ENCODE measurements around the gene POMZP3. TPM values are rescaled to one million over a fixed set of nuclear protein-coding genes. Genes with fewer than 3 reads are reported as not detected.
"Not testable (repeated sequence)": the region's sequence is repeated elsewhere in the genome, so short reads cannot be mapped to it uniquely, and the experiment has no call there.

The POMZP3 gene
- total and polyA plus RNA-seq, 10 donors, result 3.5 to 14.9 (median 10.4) TPM

DNA sequence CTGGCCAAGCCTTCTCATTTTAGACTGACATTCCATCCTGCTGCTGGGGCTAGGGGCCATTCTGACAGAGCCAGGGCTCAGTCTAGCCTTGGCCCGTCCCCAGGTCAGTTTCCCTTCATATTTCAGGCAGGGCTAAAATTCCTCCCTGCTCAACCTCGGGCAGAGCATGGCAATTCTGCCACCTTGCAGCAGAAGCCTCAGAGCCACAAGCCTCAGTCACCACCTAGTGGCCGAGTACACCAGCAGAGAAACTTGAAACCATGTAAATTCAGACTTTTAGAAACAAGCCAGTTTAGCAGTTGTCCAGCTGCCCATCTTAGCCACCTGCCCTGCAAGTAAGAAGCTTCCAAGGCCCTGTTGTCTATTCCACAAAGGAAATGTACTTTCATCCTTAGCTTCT lies 13.3 kb downstream of the POMZP3 start:
- intact Hi-C loops (cut with DNase I; ENCODE audit: low total_unique reads); H3K4me1 ChIP-seq; H3K27me3 ChIP-seq (replicated peaks in 1 of 7); H3K4me3 ChIP-seq; H3K9me3 ChIP-seq; DNase-seq; H3K27ac ChIP-seq: not testable (repeated sequence)
- TF ChIP-seq, protein P1, sequence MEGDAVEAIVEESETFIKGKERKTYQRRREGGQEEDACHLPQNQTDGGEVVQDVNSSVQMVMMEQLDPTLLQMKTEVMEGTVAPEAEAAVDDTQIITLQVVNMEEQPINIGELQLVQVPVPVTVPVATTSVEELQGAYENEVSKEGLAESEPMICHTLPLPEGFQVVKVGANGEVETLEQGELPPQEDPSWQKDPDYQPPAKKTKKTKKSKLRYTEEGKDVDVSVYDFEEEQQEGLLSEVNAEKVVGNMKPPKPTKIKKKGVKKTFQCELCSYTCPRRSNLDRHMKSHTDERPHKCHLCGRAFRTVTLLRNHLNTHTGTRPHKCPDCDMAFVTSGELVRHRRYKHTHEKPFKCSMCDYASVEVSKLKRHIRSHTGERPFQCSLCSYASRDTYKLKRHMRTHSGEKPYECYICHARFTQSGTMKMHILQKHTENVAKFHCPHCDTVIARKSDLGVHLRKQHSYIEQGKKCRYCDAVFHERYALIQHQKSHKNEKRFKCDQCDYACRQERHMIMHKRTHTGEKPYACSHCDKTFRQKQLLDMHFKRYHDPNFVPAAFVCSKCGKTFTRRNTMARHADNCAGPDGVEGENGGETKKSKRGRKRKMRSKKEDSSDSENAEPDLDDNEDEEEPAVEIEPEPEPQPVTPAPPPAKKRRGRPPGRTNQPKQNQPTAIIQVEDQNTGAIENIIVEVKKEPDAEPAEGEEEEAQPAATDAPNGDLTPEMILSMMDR (IDR thresholded peaks at IDR 0.05 in 8 of 11, conservative IDR thresholded peaks at IDR 0.05 in 3 of 11), result peak in 2 of 11 experiments; percentile 12 to 35
- 19 to 36% (median 22%) methylated on average over 2 of the region's 3 CpGs; no CpG with 5 or more reads in 2 of the 5 donors for WGBS, 5 donors
- peaks cover 0 to 19% (median 1%) of the 10 kb centered on the region in 6 donors for H3K36me3 ChIP-seq

DNA sequence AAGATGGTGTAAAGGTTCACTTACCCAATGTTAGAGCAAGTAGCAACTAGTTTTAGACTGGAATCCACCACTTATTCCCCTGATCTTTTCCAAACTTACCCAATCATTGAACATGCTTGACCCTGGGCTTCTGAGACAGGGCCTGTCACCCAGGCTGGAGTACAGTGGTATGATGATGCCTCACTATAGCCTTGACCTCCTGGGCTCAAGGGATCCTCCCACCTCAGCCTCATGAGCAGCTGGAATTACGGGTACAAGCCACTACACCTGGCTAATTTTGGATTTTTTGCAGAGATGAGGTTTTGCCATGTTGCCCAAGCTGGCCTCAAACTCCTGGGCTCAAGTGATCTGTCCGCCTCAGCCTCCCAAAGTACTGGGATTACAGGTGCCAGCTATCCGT lies 14.8 kb downstream of the POMZP3 start:
- H3K4me3 ChIP-seq; intact Hi-C loops (cut with DNase I; ENCODE audit: low total_unique reads); DNase-seq; H3K9me3 ChIP-seq; H3K4me1 ChIP-seq; H3K27ac ChIP-seq; H3K27me3 ChIP-seq (replicated peaks in 1 of 7): not testable (repeated sequence)
- WGBS, 5 donors, result no CpG with 5 or more reads among the region's 3 CpGs
- H3K36me3 ChIP-seq, result peaks cover 0 to 22% (median 0%) of the 10 kb centered on the region in 6 donors

DNA sequence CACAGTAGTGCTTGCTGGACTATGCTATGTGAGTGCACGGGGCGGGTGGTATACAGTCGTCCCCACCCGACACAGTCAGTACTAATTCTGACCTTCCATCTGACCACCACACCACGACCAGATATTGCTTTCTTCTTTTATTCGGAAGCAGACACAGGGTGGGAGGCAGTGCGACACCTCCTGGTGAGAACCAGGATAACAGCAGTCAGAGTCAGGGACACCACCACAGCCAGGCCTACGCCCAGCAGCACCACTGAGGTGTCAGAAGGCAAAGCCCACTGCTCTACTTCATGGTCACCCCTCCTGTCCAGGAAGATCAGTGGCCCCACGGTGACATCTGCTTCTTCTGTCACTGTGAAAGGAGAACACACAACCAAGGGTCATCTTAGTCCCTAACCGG lies 17.2 kb downstream of the POMZP3 start:
- intact Hi-C loops (cut with DNase I; ENCODE audit: low total_unique reads); H3K27me3 ChIP-seq (replicated peaks in 1 of 7); H3K9me3 ChIP-seq; DNase-seq; H3K27ac ChIP-seq; H3K4me3 ChIP-seq: not testable (repeated sequence)
- 89 to 100% (median 100%) methylated on average over 1 to 2 of the region's 10 CpGs; no CpG with 5 or more reads in 2 of the 5 donors for WGBS, 5 donors
- peaks cover 0 to 12% (median 0%) of the 10 kb centered on the region in 6 donors for H3K36me3 ChIP-seq
- H3K4me1 ChIP-seq, result peaks cover 0 to 17% (median 2%) of the 10 kb centered on the region in 6 donors

DNA sequence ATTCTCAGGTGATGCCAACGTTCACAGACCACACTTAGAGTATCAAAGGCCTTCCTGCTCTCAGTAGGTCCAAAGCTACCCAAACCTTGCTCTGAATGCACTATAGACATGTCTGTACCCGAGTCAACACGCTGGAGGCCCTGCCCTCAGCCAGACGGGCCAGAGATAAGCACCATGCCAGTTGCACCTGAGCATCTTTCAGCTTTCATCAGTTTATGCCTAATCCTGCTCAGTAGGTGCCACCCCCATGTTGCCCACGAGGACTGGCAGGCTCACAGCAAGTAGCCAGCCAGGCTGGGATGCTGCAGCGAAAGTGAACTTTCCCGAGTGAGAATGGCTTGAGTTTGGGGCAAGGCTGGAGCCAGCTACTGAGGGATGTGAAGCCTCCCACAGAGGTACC lies 18.6 kb downstream of the POMZP3 start:
- intact Hi-C loops (cut with DNase I; ENCODE audit: low total_unique reads); H3K27me3 ChIP-seq (replicated peaks in 1 of 7); H3K9me3 ChIP-seq; H3K4me3 ChIP-seq: not testable (repeated sequence)
- H3K27ac ChIP-seq, result peak overlapping the region in 1 of 8 donors; percentile 30
- 66 to 89% (median 84%) methylated on average over 1 to 7 of the region's 7 CpGs for WGBS, 5 donors
- DNase-seq, result peak; percentile 76
- H3K4me1 ChIP-seq, result peaks cover 0 to 17% (median 2%) of the 10 kb centered on the region in 6 donors
- peaks cover 0 to 12% (median 0%) of the 10 kb centered on the region in 6 donors for H3K36me3 ChIP-seq

DNA sequence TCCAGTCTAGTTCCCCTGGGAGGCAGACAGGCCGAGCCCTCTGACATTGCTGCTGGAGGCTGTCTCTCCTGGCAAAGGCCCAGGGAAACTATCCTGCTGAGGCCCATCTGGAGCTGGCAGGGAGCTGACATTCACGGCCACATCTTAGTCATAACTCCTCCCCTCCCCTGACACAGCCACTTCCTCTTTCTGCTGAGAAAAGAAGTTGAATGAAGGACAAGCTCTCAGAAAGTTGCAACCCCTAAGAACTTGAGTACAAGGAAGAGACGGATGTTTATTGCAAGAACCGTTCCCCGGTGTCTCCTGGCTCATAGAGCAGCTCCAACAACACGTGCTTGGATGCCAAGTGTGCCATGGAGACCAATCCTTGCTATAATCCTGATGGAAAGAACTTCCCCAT lies 21.1 kb downstream of the POMZP3 start:
- H3K4me3 ChIP-seq; H3K27me3 ChIP-seq (replicated peaks in 1 of 7); intact Hi-C loops (cut with DNase I; ENCODE audit: low total_unique reads); H3K9me3 ChIP-seq; H3K36me3 ChIP-seq: not testable (repeated sequence)
- peak overlapping the region in 7 of 8 donors; percentile 43 to 79 (median 65) for H3K27ac ChIP-seq
- TF ChIP-seq POLR2AphosphoS5 (IDR thresholded peaks at IDR 0.05), result peak in 1 of 3 donors; percentile 57
- peaks cover 0 to 17% (median 2%) of the 10 kb centered on the region in 6 donors for H3K4me1 ChIP-seq
- peak; percentile 87 for DNase-seq
- 0 to 3% (median 1%) methylated on average over 5 of the region's 6 CpGs for WGBS, 5 donors

DNA sequence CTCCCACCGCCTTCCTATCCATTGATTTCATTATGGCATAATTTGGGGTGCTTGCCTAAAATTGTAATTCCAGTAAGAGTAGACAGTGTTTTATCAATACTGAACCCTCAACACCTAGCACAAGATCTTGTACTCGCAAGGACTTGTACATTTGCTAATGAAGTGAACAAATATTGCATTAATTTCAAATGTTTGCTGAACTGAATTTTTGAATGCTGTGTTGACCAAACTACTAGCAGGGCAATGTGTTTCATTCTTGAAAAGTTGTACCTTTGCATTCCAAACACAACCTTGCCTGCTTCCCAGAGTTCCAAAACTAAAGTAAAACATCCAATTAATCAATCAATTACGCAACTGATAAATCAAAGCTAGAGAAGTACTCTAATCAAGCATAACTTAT lies 26.4 kb downstream of the POMZP3 start:
- WGBS, 5 donors, result 93 to 97% (median 95%) methylated on average over 3 of the region's 3 CpGs
- H3K27ac ChIP-seq; H3K4me3 ChIP-seq; H3K36me3 ChIP-seq; H3K9me3 ChIP-seq; H3K27me3 ChIP-seq (replicated peaks in 1 of 7); H3K4me1 ChIP-seq; intact Hi-C loops (cut with DNase I; ENCODE audit: low total_unique reads); DNase-seq: not testable (repeated sequence)

DNA sequence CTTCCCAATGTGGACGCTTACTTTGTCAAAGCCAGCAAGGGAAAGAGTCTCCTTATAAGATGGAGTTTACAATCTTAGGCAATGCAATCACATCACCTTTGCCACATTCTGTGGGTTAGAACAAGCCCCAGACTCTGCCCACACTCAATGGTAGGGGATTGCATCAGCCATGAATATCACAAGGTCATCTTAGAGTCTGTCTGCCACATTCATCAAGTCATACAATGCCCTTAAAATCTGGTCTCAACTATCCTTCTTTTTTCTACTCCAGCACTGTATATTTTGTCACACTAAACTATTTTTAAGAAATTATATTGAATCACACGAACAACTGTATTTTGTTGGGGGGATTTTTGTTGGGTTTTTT lies 27.0 kb downstream of the POMZP3 start:
- H3K36me3 ChIP-seq; intact Hi-C loops (cut with DNase I; ENCODE audit: low total_unique reads): not testable (repeated sequence)
- 78 to 96% (median 91%) methylated on average over 1 of the region's 2 CpGs for WGBS, 5 donors

DNA sequence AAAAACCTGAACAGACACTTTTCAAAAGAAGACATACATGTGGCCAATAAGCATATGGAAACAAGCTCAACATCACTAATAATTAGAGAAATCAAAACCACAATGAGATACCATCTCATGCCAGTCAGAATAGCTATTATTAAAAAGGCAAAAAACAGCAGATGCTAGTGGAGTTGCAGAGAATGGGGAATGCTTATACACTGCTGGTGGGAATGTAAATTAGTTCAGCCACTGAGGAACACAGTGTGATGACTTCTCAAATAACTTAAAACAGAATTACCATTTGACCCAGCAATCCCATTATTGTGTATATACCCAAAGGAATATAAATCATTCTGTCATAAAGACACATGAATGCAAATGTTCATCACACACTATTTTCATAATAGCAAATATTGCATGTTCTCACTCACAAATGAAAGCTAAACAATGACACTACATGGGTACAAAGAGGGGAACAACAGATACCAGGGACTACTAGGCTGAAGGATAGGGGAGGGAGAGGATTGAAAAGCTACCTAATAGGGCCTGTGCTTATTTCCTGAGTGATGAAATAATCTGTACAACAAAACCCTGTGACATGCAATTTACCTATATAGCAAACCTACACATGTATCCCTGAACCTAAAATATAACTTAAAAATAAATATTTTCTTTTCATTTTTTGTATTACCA lies 28.4 kb downstream of the POMZP3 start:
- H3K9me3 ChIP-seq; H3K4me3 ChIP-seq; H3K27ac ChIP-seq; DNase-seq; H3K36me3 ChIP-seq; intact Hi-C loops (cut with DNase I; ENCODE audit: low total_unique reads); H3K27me3 ChIP-seq (replicated peaks in 1 of 7): not testable (repeated sequence)
- peaks cover 0 to 11% (median 0%) of the 10 kb centered on the region in 6 donors for H3K4me1 ChIP-seq

More for the DNA sequence above, 27.0 kb downstream of the POMZP3 start:
- not testable (repeated sequence) for H3K27me3 ChIP-seq (replicated peaks in 1 of 7); H3K4me1 ChIP-seq; H3K4me3 ChIP-seq; H3K9me3 ChIP-seq; DNase-seq; H3K27ac ChIP-seq

DNA sequence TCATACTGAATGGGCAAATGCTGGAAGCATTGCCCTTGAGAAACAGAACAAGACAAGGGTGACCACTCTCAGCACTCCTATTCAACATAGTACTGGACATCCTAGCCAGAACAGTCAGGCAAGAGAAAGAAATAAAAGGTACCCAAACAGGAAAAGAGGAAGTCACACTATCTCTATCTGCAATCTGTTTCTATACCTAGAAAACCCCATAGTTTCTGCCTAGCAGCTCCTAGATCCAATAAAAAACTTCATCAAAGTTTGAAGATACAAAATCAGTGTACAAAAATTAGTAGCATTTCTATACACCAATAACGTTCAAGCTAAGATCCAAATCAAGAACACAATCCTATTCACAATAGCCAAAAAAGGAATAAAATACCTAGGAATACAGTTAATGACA lies 29.8 kb downstream of the POMZP3 start:
- H3K9me3 ChIP-seq; H3K36me3 ChIP-seq; H3K4me3 ChIP-seq; H3K27me3 ChIP-seq (replicated peaks in 1 of 7); DNase-seq; H3K27ac ChIP-seq; intact Hi-C loops (cut with DNase I; ENCODE audit: low total_unique reads): not testable (repeated sequence)
- WGBS, 5 donors, result 38 to 52% (median 48%) methylated on average over 1 of the region's 1 CpG
- peaks cover 0 to 24% (median 2%) of the 10 kb centered on the region in 6 donors for H3K4me1 ChIP-seq
